C4-2B (cell line): ENCODE results near the gene ARHGEF28.

Experiments used
- H3K27ac ChIP-seq: fragments of 450-650 bp; 2 replicates; pipeline ENCODE4 v1.5.1; 2017
- ZFX ChIP-seq: fragments of 450-650 bp; IDR thresholded peaks from 2 replicates; pipeline ENCODE4 v1.6.1; 2017
- TF ChIP-seq, protein P1 (sequence below): fragments of 450-650 bp; conservative IDR thresholded peaks from 2 replicates; pipeline ENCODE4 v1.5.1; 2017; ENCODE audit warnings: mild to moderate bottlenecking

The ARHGEF28 gene

DNA sequence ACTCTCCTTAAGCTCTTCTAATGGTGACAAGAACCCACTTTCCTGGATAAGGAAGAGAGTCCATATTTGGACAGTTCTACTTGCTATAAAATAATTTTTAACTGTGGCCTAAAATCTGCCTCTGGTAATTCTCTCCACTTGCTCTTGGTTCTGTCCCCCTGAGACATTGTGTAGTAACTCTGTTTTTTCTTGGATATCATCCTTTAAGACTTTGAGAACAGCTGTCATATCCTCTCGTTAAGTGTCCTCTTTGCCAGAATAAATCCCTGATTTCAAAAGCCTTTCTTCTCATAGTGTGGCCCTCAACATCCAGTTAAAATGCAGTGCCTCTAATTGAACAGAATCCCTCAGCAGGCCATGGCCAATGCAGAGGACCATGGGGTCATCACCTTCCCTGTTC, 101.5 kb downstream of the ARHGEF28 start:
- H3K27ac ChIP-seq = no peak overlapping the region
- TF ChIP-seq, protein P1, sequence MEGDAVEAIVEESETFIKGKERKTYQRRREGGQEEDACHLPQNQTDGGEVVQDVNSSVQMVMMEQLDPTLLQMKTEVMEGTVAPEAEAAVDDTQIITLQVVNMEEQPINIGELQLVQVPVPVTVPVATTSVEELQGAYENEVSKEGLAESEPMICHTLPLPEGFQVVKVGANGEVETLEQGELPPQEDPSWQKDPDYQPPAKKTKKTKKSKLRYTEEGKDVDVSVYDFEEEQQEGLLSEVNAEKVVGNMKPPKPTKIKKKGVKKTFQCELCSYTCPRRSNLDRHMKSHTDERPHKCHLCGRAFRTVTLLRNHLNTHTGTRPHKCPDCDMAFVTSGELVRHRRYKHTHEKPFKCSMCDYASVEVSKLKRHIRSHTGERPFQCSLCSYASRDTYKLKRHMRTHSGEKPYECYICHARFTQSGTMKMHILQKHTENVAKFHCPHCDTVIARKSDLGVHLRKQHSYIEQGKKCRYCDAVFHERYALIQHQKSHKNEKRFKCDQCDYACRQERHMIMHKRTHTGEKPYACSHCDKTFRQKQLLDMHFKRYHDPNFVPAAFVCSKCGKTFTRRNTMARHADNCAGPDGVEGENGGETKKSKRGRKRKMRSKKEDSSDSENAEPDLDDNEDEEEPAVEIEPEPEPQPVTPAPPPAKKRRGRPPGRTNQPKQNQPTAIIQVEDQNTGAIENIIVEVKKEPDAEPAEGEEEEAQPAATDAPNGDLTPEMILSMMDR = no peak
- TF ChIP-seq ZFX = no peak

DNA sequence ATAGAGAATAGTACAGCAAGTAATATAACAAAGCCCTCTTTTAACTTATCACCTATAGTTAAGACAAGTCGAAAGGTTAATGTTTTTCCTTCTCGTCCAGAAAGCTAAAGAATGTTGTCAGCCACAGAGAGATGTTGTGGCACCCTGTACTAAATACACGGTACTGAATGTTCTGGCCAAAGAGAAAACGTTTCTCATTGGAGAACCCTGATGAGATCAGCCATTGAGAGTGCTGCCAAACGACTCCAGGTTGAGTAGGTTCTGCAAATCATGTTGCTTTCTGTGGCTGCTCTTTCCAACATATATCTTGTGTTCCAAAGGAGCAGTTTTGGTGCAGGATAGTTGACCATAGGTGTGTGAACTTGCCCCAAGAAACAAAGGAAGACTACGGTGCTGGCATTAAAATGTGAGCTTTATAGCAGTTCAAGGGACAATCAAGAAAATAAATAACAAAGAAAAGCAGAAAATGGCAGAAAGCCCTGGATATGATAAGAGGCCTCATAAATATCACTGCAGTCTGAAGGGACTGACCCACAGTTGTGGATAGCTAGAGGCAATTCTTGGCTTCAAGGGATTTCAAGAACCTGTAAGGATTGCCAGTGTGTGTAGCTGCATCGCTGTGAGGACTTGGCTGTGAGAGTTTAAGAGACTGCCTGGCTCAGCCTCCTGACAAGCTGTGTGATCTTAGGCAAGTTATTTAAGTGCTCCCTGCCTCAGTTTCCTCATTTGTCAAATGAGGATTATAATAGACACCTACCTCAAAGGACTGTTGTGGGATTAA, 102.7 kb downstream of the ARHGEF28 start:
- H3K27ac ChIP-seq = no peak overlapping the region
- TF ChIP-seq, protein P1 = no peak
- TF ChIP-seq ZFX = no peak

- TF ChIP-seq, protein P1 = 0 out of 2 replicates have a peak, but pooled peaks have one; percentile 8
- no peak for TF ChIP-seq ZFX
- H3K27ac ChIP-seq = no peak overlapping the region
Observed at GRCh38 chr5:73729329-73729728, 103.3 kb downstream of the ARHGEF28 start.

DNA sequence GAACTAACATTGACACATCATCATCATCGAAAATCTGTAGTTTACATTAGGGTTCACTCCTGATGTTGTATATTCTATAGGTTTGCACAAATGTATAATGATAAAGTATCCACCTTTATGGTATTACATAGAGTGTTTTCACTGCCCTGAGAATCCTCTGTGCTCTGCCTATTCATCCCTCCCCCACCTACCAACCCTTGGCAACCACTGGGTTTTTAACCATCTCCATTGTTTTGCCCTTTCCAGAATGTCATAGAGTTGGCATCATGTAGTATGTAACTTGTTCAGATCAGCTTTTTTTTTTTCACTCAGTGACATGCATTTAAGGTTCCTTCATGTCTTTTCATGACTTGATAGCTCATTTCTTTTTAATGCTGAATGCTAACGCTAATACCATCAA, 106.0 kb downstream of the ARHGEF28 start:
- H3K27ac ChIP-seq = no peak overlapping the region
- TF ChIP-seq ZFX = no peak
- TF ChIP-seq, protein P1 = no peak

GRCh38 chr5:73733219-73733618, 107.2 kb downstream of the ARHGEF28 start:
- no peak for TF ChIP-seq ZFX
- TF ChIP-seq, protein P1 = no peak
- H3K27ac ChIP-seq = no peak overlapping the region

GRCh38 chr5:73735032-73735734, 109.2 kb downstream of the ARHGEF28 start:
- no peak for TF ChIP-seq ZFX
- TF ChIP-seq, protein P1 = no peak
- no peak overlapping the region for H3K27ac ChIP-seq

GRCh38 chr5:73739650-73740049, 113.7 kb downstream of the ARHGEF28 start:
- H3K27ac ChIP-seq = no peak overlapping the region
- no peak for TF ChIP-seq ZFX
- TF ChIP-seq, protein P1 = no peak
